ENCODE measurements around the gene UQCRC1. TPM values are rescaled to one million over a fixed set of nuclear protein-coding genes. Genes with fewer than 3 reads are reported as not detected.

The UQCRC1 gene
- total RNA-seq, 1 experiment from 2014 or later = 575 TPM

- intact Hi-C loops (cut with micrococcal nuclease) = loop anchor here (5.0 to 10.0 kb wide), 3 partner anchors 42 to 1171 kb away; partner anchors contain the start of genes ATRIP, COL7A1 and PTPN23
- CTCF ChIA-PET = interaction anchor here (0.6 to 2.1 kb wide), 2 partner anchors 57 to 119 kb away, joined by 4 to 19 read pairs; no protein-coding TSS in a partner anchor
- peaks cover 4% of the 10 kb centered on the region for H3F3A ChIP-seq (ENCODE audit: low read length, unreplicated experiment)
- no peak overlapping the region for H2AFZ ChIP-seq (ENCODE audit: low read length)
- no peaks in the 10 kb centered on the region for H3K9me3 ChIP-seq (ENCODE audit: low read length)
- no peaks in the 10 kb centered on the region; the same call in 1 of the 2 replicates for H3K36me3 ChIP-seq (ENCODE audit: low read depth, low read length)
- H3K79me2 ChIP-seq (ENCODE audit: low read length) = peaks cover 50% of the 10 kb centered on the region
- no peak for DNase-seq
- POLR2A ChIA-PET (ENCODE audit: unreplicated experiment) = interaction anchor here (0.6 kb wide), 3 partner anchors 31 to 112 kb away, joined by 4 to 11 read pairs (median 11); partner anchors contain the start of gene ATRIP
- peaks cover 31% of the 10 kb centered on the region for H3K4me1 ChIP-seq (ENCODE audit: insufficient read depth, low read length)
- BruUV-seq (replicated peaks) = no TSS peak
- H3K9ac ChIP-seq (ENCODE audit: low read length) = peak overlapping the region; percentile 60
- H3K4me3 ChIP-seq (ENCODE audit: low read length) = peak overlapping the region; percentile 86
- H3K4me2 ChIP-seq (ENCODE audit: low read length) = peak overlapping the region; percentile 93
- H4K20me1 ChIP-seq (ENCODE audit: low read length) = no peaks in the 10 kb centered on the region
- TF ChIP-seq EZH2phosphoT487 (IDR thresholded peaks at IDR 0.05; ENCODE audit: borderline replicate concordance, low read length) (no peak), CTCF (conservative IDR thresholded peaks at IDR 0.05; ENCODE audit: low read depth, low read length) (no peak), EZH2 (IDR thresholded peaks at IDR 0.05; ENCODE audit: low read length, unreplicated experiment) (no peak)
- no peak for ATAC-seq
- no peaks in the 10 kb centered on the region for H3K27me3 ChIP-seq (ENCODE audit: low read length)
- no peaks in the 10 kb centered on the region for H3K9me2 ChIP-seq (replicated peaks; ENCODE audit: low read length)
- H3K27ac ChIP-seq (ENCODE audit: low read length) = no peak overlapping the region
Measured at GRCh38 chr3:48555231-48555948, 54.1 kb downstream of the UQCRC1 start.

GRCh38 chr3:48553886-48554845 is 55.3 kb downstream of the UQCRC1 start:
- no peak for ATAC-seq
- peak overlapping the region; percentile 86; the same call in 1 of the 2 replicates for H3K4me3 ChIP-seq (ENCODE audit: low read length)
- intact Hi-C loops (cut with micrococcal nuclease) = loop anchor here (10.0 kb wide), 1 partner anchor 1169 kb away; the partner anchor contains the start of gene PTPN23
- ChIA-PET CTCF (no interaction called here), POLR2A (ENCODE audit: unreplicated experiment) (no interaction called here)
- H3K9ac ChIP-seq (ENCODE audit: low read length) = no peak overlapping the region
- TF ChIP-seq EZH2phosphoT487 (IDR thresholded peaks at IDR 0.05; ENCODE audit: borderline replicate concordance, low read length) = no peak
- TF ChIP-seq EZH2 (IDR thresholded peaks at IDR 0.05; ENCODE audit: low read length, unreplicated experiment) = no peak
- TF ChIP-seq CTCF (conservative IDR thresholded peaks at IDR 0.05; ENCODE audit: low read depth, low read length) = no peak
- H3K36me3 ChIP-seq (ENCODE audit: low read depth, low read length) = no peaks in the 10 kb centered on the region; the same call in 1 of the 2 replicates
- BruUV-seq (replicated peaks) = no TSS peak
- peaks cover 50% of the 10 kb centered on the region for H3K79me2 ChIP-seq (ENCODE audit: low read length)
- H3K9me3 ChIP-seq (ENCODE audit: low read length) = no peaks in the 10 kb centered on the region
- no peak overlapping the region for H3K27ac ChIP-seq (ENCODE audit: low read length)
- DNase-seq = peak; percentile 41
- H3K27me3 ChIP-seq (ENCODE audit: low read length) = no peaks in the 10 kb centered on the region
- H3K4me2 ChIP-seq (ENCODE audit: low read length) = peak overlapping the region; percentile 93
- no peaks in the 10 kb centered on the region for H4K20me1 ChIP-seq (ENCODE audit: low read length)
- H3K4me1 ChIP-seq (ENCODE audit: insufficient read depth, low read length) = peaks cover 31% of the 10 kb centered on the region
- H3F3A ChIP-seq (ENCODE audit: low read length, unreplicated experiment) = peaks cover 4% of the 10 kb centered on the region
- H3K9me2 ChIP-seq (replicated peaks; ENCODE audit: low read length) = no peaks in the 10 kb centered on the region
- no peak overlapping the region for H2AFZ ChIP-seq (ENCODE audit: low read length)
